Stimulated activated CD8-positive, alpha-beta memory T cell treated with anti-CD3 and anti-CD28 coated beads, Interleukin-12 subunit alpha, Interleukin-12 subunit beta, amount 100 ng/mL, for 24 hours (primary cell): ENCODE results near the gene ERCC6L2.

Experiments
- DNase-seq: peaks from one replicate; pipeline ENCODE4 v3.0.0-alpha.2; 2020; ENCODE audit errors: extremely low read depth

ERCC6L2 gene

GRCh38 chr9:95979446-95979845 is 104.0 kb downstream of the ERCC6L2 start:
- no peak for DNase-seq

GRCh38 chr9:95980262-95981125 is 105.0 kb downstream of the ERCC6L2 start:
- no peak for DNase-seq

DNA sequence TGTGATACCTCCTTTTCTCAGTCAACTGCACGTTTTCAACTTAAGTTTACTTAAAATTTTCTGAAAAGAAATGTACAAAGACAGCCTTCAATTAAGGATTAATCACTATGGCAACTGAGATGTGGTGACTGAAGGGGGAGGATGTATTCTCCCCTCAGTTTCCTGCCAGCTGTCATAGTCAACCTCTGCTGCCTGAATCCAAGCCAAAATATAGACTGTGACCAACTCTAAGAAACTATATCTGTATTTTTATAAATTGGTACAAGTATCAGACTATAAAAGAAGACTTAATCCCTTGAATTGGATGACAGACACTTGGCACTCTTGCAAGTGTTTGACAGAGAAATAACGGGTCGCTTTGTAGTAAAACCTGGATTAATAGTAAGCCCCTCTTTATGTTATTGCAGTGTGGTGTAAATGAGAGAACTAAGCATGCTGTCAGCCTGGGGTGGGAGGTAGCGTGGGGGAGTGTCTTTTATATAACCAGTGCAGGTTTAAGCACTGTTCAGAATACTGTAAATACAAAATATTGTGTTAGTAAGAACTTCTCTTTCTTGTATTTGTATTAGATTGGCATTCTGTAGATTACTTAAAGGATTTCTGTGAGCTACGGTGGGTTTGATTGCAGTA is 106.4 kb downstream of the ERCC6L2 start:
- no peak for DNase-seq

GRCh38 chr9:95985440-95986055 is 110.1 kb downstream of the ERCC6L2 start:
- DNase-seq, result no peak

- DNase-seq, result no peak
Observed at GRCh38 chr9:95989297-95989696, 113.8 kb downstream of the ERCC6L2 start.

GRCh38 chr9:95991326-95991725 is 115.8 kb downstream of the ERCC6L2 start:
- no peak for DNase-seq

GRCh38 chr9:95992536-95992935 is 117.0 kb downstream of the ERCC6L2 start:
- no peak for DNase-seq

GRCh38 chr9:95993337-95993736 is 117.8 kb downstream of the ERCC6L2 start:
- DNase-seq, result no peak

- DNase-seq, result no peak
Observed at GRCh38 chr9:95999390-95999789, 123.9 kb downstream of the ERCC6L2 start.

DNA sequence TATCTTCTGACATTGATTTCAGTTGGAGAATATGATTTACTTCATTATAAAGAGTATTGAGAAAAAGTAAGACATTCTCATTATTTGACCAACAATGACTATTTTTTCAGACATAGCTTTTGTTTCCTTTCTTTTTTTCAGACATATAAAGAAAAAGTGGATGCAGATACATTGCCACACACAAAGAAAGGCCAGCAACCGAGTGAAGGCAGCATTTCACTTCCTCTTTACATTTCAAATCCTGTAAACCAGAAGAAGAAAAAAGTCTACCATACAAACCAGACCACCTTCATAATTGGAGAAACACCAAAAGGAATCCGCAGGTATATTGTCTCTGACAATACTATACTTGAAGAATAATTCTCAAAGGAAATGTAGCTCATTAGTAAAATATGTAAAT is 128.9 kb downstream of the ERCC6L2 start:
- DNase-seq, result no peak

GRCh38 chr9:96006296-96006879 is 130.9 kb downstream of the ERCC6L2 start:
- no peak for DNase-seq

- DNase-seq, result no peak
Observed at GRCh38 chr9:96006961-96007360, 131.5 kb downstream of the ERCC6L2 start.

DNA sequence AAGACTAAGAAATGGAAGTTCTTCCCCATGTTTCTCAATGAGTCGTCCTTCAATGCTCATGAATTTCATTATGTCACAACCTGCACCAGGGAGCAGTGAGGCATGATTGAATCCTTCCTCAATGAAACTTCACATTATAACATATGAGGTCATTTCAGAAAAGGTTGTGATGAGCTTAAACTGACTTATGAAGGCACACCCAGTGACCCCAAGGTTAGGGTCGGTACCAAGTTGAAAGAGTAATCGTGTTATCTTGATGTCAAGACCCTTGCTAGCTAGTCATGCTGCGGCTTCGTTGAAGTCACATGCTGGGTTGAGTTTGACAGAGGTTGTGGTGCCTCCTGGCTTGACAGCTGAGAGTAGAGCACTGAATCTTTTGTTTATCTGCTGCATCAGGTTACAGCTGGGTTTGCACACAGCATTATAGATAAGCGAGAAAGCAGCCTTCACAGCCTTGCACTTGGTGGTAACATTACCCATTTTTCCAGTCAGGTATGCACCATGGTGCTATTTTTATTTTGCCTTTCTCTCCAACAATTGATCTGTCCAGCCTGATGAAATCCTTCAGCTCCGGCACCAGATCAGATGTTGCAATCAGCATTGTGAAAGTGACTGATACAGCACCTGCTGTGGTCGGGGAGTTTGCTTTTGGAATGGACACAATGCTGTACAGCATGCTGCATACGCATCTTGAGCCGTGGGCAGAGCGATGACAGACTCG is 133.2 kb downstream of the ERCC6L2 start:
- no peak for DNase-seq

DNA sequence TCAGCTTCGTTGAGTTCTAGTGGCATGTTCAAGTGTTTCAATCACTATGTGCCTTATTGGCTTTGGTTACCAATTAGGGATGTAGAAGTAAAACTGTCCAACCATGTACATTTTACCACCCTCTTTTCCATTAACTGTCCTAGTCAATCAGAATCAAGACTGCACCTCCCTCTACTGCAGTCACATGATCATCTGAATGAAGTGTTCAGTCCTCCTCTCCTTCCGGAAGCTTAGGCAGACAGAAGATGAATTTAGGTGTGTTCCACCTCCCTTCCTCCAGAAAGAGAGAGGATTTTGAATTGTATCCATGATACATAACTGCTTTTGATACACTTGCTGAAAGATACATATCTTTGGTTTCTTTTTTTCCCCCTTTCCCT is 133.7 kb downstream of the ERCC6L2 start:
- no peak for DNase-seq

- DNase-seq, result no peak
Observed at GRCh38 chr9:96009690-96010472, 134.4 kb downstream of the ERCC6L2 start.

DNA sequence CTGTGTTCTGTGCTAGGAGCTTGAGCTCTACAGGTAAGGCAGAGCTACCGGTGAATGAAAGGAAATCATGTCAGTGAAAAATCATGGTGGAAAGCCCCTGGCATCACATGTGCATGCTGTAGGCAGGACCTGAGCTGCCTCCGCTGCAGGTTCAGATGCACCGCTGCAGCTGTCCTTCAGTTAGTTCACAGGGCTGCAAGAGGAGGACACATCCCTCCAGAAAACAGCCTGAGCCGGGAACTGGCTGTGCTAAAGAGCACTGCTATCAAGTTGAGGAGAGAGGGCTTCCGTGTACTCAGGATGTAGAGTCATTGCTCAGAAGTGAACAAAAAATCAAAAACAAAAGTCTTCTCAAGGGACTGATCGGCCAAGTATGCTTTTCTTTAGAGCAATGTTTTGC is 138.6 kb downstream of the ERCC6L2 start:
- no peak for DNase-seq

- DNase-seq, result no peak
Observed at GRCh38 chr9:96015876-96016686, 140.6 kb downstream of the ERCC6L2 start.
